ENCODE data around the gene MARCHF10.

DNA sequence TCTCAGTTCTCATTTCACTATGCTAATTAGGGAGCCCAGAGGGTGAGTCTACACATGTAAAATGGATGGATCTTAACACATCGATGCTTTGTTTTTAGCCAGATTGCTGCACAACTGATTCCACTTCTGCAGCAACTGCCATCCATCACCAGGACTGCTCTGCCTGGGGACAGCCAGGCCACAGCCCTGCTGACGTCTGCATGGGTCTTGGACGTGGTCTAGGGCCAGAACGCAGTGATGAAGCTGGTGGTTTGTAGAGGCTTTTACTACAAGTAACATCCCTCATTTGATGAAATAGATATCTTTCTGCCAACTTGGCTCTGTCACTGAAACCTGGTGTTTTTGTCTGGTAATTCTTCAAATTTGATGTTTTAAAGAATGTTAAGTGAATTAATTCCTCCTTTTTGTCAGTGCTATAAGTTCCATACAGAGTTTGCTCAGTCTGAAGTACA is 50.6 kb downstream of the MARCHF10 start:
- TF ChIP-seq, protein P1, sequence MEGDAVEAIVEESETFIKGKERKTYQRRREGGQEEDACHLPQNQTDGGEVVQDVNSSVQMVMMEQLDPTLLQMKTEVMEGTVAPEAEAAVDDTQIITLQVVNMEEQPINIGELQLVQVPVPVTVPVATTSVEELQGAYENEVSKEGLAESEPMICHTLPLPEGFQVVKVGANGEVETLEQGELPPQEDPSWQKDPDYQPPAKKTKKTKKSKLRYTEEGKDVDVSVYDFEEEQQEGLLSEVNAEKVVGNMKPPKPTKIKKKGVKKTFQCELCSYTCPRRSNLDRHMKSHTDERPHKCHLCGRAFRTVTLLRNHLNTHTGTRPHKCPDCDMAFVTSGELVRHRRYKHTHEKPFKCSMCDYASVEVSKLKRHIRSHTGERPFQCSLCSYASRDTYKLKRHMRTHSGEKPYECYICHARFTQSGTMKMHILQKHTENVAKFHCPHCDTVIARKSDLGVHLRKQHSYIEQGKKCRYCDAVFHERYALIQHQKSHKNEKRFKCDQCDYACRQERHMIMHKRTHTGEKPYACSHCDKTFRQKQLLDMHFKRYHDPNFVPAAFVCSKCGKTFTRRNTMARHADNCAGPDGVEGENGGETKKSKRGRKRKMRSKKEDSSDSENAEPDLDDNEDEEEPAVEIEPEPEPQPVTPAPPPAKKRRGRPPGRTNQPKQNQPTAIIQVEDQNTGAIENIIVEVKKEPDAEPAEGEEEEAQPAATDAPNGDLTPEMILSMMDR (IDR thresholded peaks at IDR 0.05): no peak
- no peak for TF ChIP-seq POLR2AphosphoS5 (IDR thresholded peaks at IDR 0.05)
- no peak for TF ChIP-seq EP300 (IDR thresholded peaks at IDR 0.05)
- TF ChIP-seq POLR2A (IDR thresholded peaks at IDR 0.05; ENCODE audit: low read depth): no peak
